ENCODE data around the gene MX1. TPM values are rescaled to one million over a fixed set of nuclear protein-coding genes. Genes with fewer than 3 reads are reported as not detected.

Gene MX1
- total and polyA plus RNA-seq, 2 experiments from 2014 or later = 2.1 to 6.5 TPM

- TF ChIP-seq ZNF462 (CRISPR knock-in tag; IDR thresholded peaks at IDR 0.05) (no peak), ETS1 (IDR thresholded peaks at IDR 0.05) (no peak), ZNF331 (CRISPR knock-in tag; IDR thresholded peaks at IDR 0.05; ENCODE audit: low read depth) (no peak), EZH2 (IDR thresholded peaks at IDR 0.05; ENCODE audit: low read depth, unreplicated experiment) (no peak)
These were observed 49.8 kb downstream of the MX1 start (continued) for GRCh38 chr21:41475714-41476420.

GRCh38 chr21:41477641-41478318 lies 51.7 kb downstream of the MX1 start:
- H3K27ac Mint-ChIP-seq = peak overlapping the region; percentile 90
- H3K4me1 Mint-ChIP-seq = peaks cover 47% of the 10 kb centered on the region
- TF ChIP-seq REST (IDR thresholded peaks at IDR 0.05; ENCODE audit: unreplicated experiment) = no peak

More at GRCh38 chr21:41477641-41478318, 51.7 kb downstream of the MX1 start:
- no peaks in the 10 kb centered on the region for H3K27me3 Mint-ChIP-seq (ENCODE audit: insufficient read depth, low read depth, poor library complexity)
- Histone ChIP-seq H3K27ac (ENCODE audit: low read depth) (peak overlapping the region; percentile 83), H2AFZ (peak overlapping the region; percentile 76), H3K4me1 (ENCODE audit: insufficient read depth) (peaks cover 27% of the 10 kb centered on the region), H3K27me3 (ENCODE audit: insufficient read depth) (no peaks in the 10 kb centered on the region), H3K79me2 (replicated peaks; ENCODE audit: insufficient read depth) (no peaks in the 10 kb centered on the region), H4K20me1 (replicated peaks; ENCODE audit: insufficient read depth) (no peaks in the 10 kb centered on the region), H3K9me2 (ENCODE audit: insufficient read depth) (no peaks in the 10 kb centered on the region), H3K36me3 (ENCODE audit: insufficient read depth) (no peaks in the 10 kb centered on the region), H3K4me2 (peak overlapping the region; percentile 65), H3F3A (replicated peaks; ENCODE audit: low read depth) (0 out of 2 replicates have a peak, but pooled peaks cover 5% of the 10 kb centered on the region), H3K4me3 (peak overlapping the region; percentile 35; the same call in 1 of the 2 replicates)
- no peaks in the 10 kb centered on the region for H3K9me3 Mint-ChIP-seq
- peak overlapping the region; percentile 63 for H3K4me3 Mint-ChIP-seq
- ATAC-seq = peak; percentile 86
- peak; percentile 62 for DNase-seq (ENCODE audit: low spot score)
- H3K36me3 Mint-ChIP-seq (ENCODE audit: low read depth) = peaks cover 7% of the 10 kb centered on the region
